SU-DHL-6 (cell line): ENCODE measurements around the gene GRK3.

Experiments used
- H2AFZ ChIP-seq: fragments of 200-600 bp; sonication (generic); 2 replicates; pipeline ENCODE4 v1.6.1; 2014; ENCODE audit warnings: low read depth, mild to moderate bottlenecking, moderate library complexity, mixed read lengths, antibody characterized with exemption, low read length; ENCODE audit not compliant: severe bottlenecking
- H3F3A ChIP-seq: fragments of 200-600 bp; shearing (Covaris generic); 2 replicates; pipeline ENCODE4 v1.6.0; 2016; ENCODE audit warnings: antibody characterized with exemption, mild to moderate bottlenecking; ENCODE audit not compliant: insufficient read depth
- H3K27ac ChIP-seq: fragments of 200-600 bp; sonication (generic); 2 replicates; pipeline ENCODE4 v1.5.1; 2016; ENCODE audit warnings: low read depth, mild to moderate bottlenecking, low read length, moderate library complexity, mixed read lengths
- H3K27me3 ChIP-seq: fragments of 200-600 bp; sonication (generic), shearing (Covaris generic); 2 replicates; pipeline ENCODE4 v1.6.0; 2014; ENCODE audit warnings: mild to moderate bottlenecking, low read length
- H3K36me3 ChIP-seq: fragments of 200-600 bp; sonication (generic); 2 replicates; pipeline ENCODE4 v1.6.1; 2014; ENCODE audit warnings: mild to moderate bottlenecking, low read length, mixed read lengths
- H3K4me2 ChIP-seq: fragments of 300-600, 200-600 bp; shearing (Covaris generic), sonication (generic); 2 replicates; pipeline ENCODE4 v1.6.0; 2014; ENCODE audit warnings: low read length, low read depth, mild to moderate bottlenecking; ENCODE audit not compliant: poor library complexity, severe bottlenecking
- H3K4me3 ChIP-seq: fragments of 200-600 bp; sonication (generic); 2 replicates; pipeline ENCODE4 v1.5.1; 2014; ENCODE audit warnings: antibody characterized with exemption, low read length, mild to moderate bottlenecking, mixed read lengths; ENCODE audit not compliant: insufficient read depth, poor library complexity, severe bottlenecking
- H3K79me2 ChIP-seq: fragments of 200-600 bp; sonication (generic); 2 replicates; pipeline ENCODE4 v1.6.1; 2014; ENCODE audit warnings: mild to moderate bottlenecking, low read length, moderate library complexity; ENCODE audit not compliant: insufficient read depth
- H3K9ac ChIP-seq: fragments of 200-600 bp; sonication (generic); 2 replicates; pipeline ENCODE4 v1.7.0; 2014; ENCODE audit warnings: mild to moderate bottlenecking, low read length
- H3K9me2 ChIP-seq: fragments of 200-600 bp; sonication (generic); replicated peaks from 2 replicates; pipeline ENCODE4 v1.6.1; 2014; ENCODE audit warnings: low read length; ENCODE audit not compliant: insufficient read depth
- H3K9me3 ChIP-seq: fragments of 200-600 bp; sonication (generic); 2 replicates; pipeline ENCODE4 v1.6.1; 2014; ENCODE audit warnings: low read length, mixed read lengths; ENCODE audit not compliant: insufficient read depth
- H4K20me1 ChIP-seq: fragments of 200-600 bp; sonication (generic); 2 replicates; pipeline ENCODE4 v1.6.1; 2014; ENCODE audit warnings: low read depth, mild to moderate bottlenecking, antibody characterized with exemption, low read length, moderate library complexity, mixed read lengths
- CTCF ChIP-seq: fragments of 200-600 bp; sonication (generic); IDR thresholded peaks from one replicate; pipeline ENCODE4 v1.5.1; 2017; ENCODE audit warnings: antibody characterized with exemption, mild to moderate bottlenecking, low read length, moderate library complexity; ENCODE audit not compliant: insufficient read depth, poor library complexity, severe bottlenecking
- EZH2phosphoT487 ChIP-seq: fragments of 200-600 bp; sonication (generic), shearing (Covaris generic); conservative IDR thresholded peaks from 2 replicates; pipeline ENCODE4 v1.6.1; 2018; ENCODE audit warnings: mild to moderate bottlenecking, antibody characterized with exemption, low read length, moderate library complexity, mixed read lengths

GRK3 gene

GRCh38 chr22:25626624-25626990 is 62.1 kb downstream of the GRK3 start:
- H3K27ac ChIP-seq, result no peak overlapping the region
- H2AFZ ChIP-seq, result no peak overlapping the region
- H3K9me2 ChIP-seq, result no peaks in the 10 kb centered on the region
- no peak overlapping the region for H3K9ac ChIP-seq
- no peak overlapping the region for H3K4me2 ChIP-seq
- no peaks in the 10 kb centered on the region for H3K36me3 ChIP-seq
- H3F3A ChIP-seq, result no peaks in the 10 kb centered on the region
- TF ChIP-seq EZH2phosphoT487, result no peak
- no peak for TF ChIP-seq CTCF
- H4K20me1 ChIP-seq, result no peaks in the 10 kb centered on the region
- H3K4me3 ChIP-seq, result no peak overlapping the region
- no peaks in the 10 kb centered on the region for H3K79me2 ChIP-seq
- H3K27me3 ChIP-seq, result no peaks in the 10 kb centered on the region
- no peaks in the 10 kb centered on the region for H3K9me3 ChIP-seq

DNA sequence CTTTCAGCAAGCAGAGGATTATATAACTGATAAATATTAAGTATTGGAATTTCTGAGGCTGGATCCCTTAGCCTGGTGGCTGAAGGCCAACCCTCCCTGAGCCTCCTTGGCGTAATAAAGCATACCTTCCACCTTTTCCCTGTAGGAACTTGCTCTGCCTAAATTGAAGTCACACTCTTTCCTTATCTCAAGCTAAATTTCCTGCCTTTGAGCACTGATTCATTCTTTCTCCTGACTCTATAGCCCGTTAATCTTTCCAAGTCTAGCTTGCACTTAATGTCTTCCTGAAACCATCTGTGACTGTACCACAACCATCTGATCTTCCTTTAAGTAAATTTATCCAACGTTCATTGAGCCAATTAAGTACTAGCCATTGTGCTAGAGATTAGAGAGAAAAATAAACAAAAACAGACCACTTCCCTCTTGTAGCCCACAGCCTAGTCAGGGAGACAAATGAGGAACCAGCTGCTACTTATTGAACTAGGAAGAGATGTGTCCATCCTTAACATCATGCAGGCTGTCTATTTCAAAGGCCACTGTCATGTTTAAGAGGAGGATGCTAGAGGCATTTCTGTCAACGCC is 62.9 kb downstream of the GRK3 start:
- Histone ChIP-seq H3K79me2 (no peaks in the 10 kb centered on the region), H3F3A (no peaks in the 10 kb centered on the region), H3K27me3 (no peaks in the 10 kb centered on the region), H3K36me3 (no peaks in the 10 kb centered on the region), H2AFZ (no peak overlapping the region), H3K4me2 (no peak overlapping the region), H3K9ac (no peak overlapping the region), H3K9me3 (no peaks in the 10 kb centered on the region), H3K4me3 (no peak overlapping the region), H4K20me1 (no peaks in the 10 kb centered on the region), H3K9me2 (no peaks in the 10 kb centered on the region), H3K27ac (no peak overlapping the region)
- TF ChIP-seq CTCF, result no peak
- TF ChIP-seq EZH2phosphoT487, result no peak

GRCh38 chr22:25628494-25628893 is 64.0 kb downstream of the GRK3 start:
- H3K4me3 ChIP-seq, result no peak overlapping the region

More at GRCh38 chr22:25628494-25628893, 64.0 kb downstream of the GRK3 start:
- H3K79me2 ChIP-seq, result no peaks in the 10 kb centered on the region
- no peak overlapping the region for H3K9ac ChIP-seq
- no peak overlapping the region for H3K4me2 ChIP-seq
- H3F3A ChIP-seq, result no peaks in the 10 kb centered on the region
- no peaks in the 10 kb centered on the region for H3K9me2 ChIP-seq
- H3K27me3 ChIP-seq, result no peaks in the 10 kb centered on the region
- H3K9me3 ChIP-seq, result no peaks in the 10 kb centered on the region
- H3K36me3 ChIP-seq, result no peaks in the 10 kb centered on the region
- no peaks in the 10 kb centered on the region for H4K20me1 ChIP-seq
- no peak overlapping the region for H3K27ac ChIP-seq
- TF ChIP-seq CTCF, result no peak
- no peak for TF ChIP-seq EZH2phosphoT487
- no peak overlapping the region for H2AFZ ChIP-seq
